ENCODE results near the gene STX1B. TPM values are rescaled to one million over a fixed set of nuclear protein-coding genes. Genes with fewer than 3 reads are reported as not detected.

STX1B gene
- total RNA-seq, result 31.6 TPM

GRCh38 chr16:31010585-31011325, at the start of gene STX1B:
Gene STX1B, minus strand, starts transcription at chr16:31010638. Its CDS starts 242 bp downstream, at chr16:31010396.

GRCh38 chr16:31032736-31033708, 22.6 kb upstream of the STX1B start, which contains the start of gene STX4:
Gene STX4, plus strand, starts transcription at chr16:31033558. Its CDS starts 248 bp downstream, at chr16:31033806.

GRCh38 chr16:30984669-30985400, 25.6 kb downstream of the STX1B start, which contains the start of gene HSD3B7:
Gene HSD3B7, plus strand, starts transcription at chr16:30985207. Its CDS starts 452 bp downstream, at chr16:30985659.

GRCh38 chr16:30957456-30958174, 52.8 kb downstream of the STX1B start, which contains the start of gene SETD1A:
Gene SETD1A, plus strand, starts transcription at chr16:30957754. Its CDS starts 978 bp downstream, at chr16:30958732.

GRCh38 chr16:30948667-30949649, 61.5 kb downstream of the STX1B start, which contains the start of gene ORAI3:
Gene ORAI3, plus strand, starts transcription at chr16:30949068. Its CDS starts 222 bp downstream, at chr16:30949290.

Small RNAs within 50 kb of the gene (small RNA-seq; reads per million reads assigned to genes)
- gene AC135048.1 (ENCODE audit: low replicate concordance), result not detected

Other genes starting within 250 kb of the STX1B start
- gene CFAP119, start 248.6 kb downstream of the STX1B start, total RNA-seq, result 5.3 TPM
- 124 TPM for gene RNF40, start 248.3 kb downstream of the STX1B start, total RNA-seq
- gene ZNF629, start 223.4 kb downstream of the STX1B start, total RNA-seq, result 18.8 TPM
- gene BCL7C, start 116.6 kb downstream of the STX1B start, total RNA-seq, result 47.3 TPM
- 0.31 TPM for gene CTF1, start 114.0 kb downstream of the STX1B start, total RNA-seq
- 45.4 TPM for gene FBXL19, start 87.1 kb downstream of the STX1B start, total RNA-seq
- 3.8 TPM for gene ORAI3, start 61.6 kb downstream of the STX1B start, total RNA-seq
- 5.0 TPM for gene SETD1A, start 52.9 kb downstream of the STX1B start, total RNA-seq
- gene HSD3B7, start 25.4 kb downstream of the STX1B start, total RNA-seq, result 0.94 TPM
- gene STX4, start 22.9 kb upstream of the STX1B start, total RNA-seq, result 26.3 TPM
- gene ZNF668, start 63.6 kb upstream of the STX1B start, total RNA-seq, result 10.3 TPM
- gene ZNF646, start 63.8 kb upstream of the STX1B start, total RNA-seq, result 20.3 TPM
- gene PRSS53, start 78.3 kb upstream of the STX1B start, total RNA-seq, result 8.1 TPM
- gene VKORC1, start 84.2 kb upstream of the STX1B start, total RNA-seq, result 39.4 TPM
- 21.6 TPM for gene BCKDK, start 97.7 kb upstream of the STX1B start, total RNA-seq
- 49.5 TPM for gene KAT8, start 107.0 kb upstream of the STX1B start, total RNA-seq
- not detected for gene PRSS8, start 125.1 kb upstream of the STX1B start, total RNA-seq
- 0.31 TPM for gene PRSS36, start 139.4 kb upstream of the STX1B start, total RNA-seq
- gene FUS, start 169.5 kb upstream of the STX1B start, total RNA-seq, result 119 TPM
- gene PYCARD, start 192.1 kb upstream of the STX1B start, total RNA-seq, result 1.3 TPM
- 0.63 TPM for gene TRIM72, start 203.5 kb upstream of the STX1B start, total RNA-seq
- gene PYDC1, start 206.5 kb upstream of the STX1B start, total RNA-seq, result not detected
- gene ITGAM, start 249.3 kb upstream of the STX1B start, total RNA-seq, result 1.3 TPM